Esophagus muscularis mucosa (tissue), 4 donors: ENCODE measurements around the gene NRCAM. TPM values are rescaled to one million over a fixed set of nuclear protein-coding genes. Genes with fewer than 3 reads are reported as not detected.

Experiments used
- DNase-seq: peaks from one replicate; pipeline ENCODE4 v3.0.0-alpha.2; 2017; ENCODE audit errors: extremely low spot score
- H3K27ac ChIP-seq, 4 donors: fragments of 200-600 bp; sonication (generic); replicated peaks in 1 of 4; 1 replicate in 3 of 4; 2 replicates in 1 of 4; pipeline ENCODE4 v1.5.1; 2016 to 2019; ENCODE audit warnings: mild to moderate bottlenecking in 1 of 4
- H3K27me3 ChIP-seq, 4 donors: fragments of 200-600 bp; sonication (generic); one replicate each; pipeline versions ENCODE4 v1.5.1 to v1.6.0; 2016 to 2019
- H3K36me3 ChIP-seq, 4 donors: fragments of 200-600 bp; sonication (generic); one replicate each; pipeline ENCODE4 v1.5.1; 2016 to 2019
- H3K4me1 ChIP-seq, 4 donors: fragments of 200-600 bp; sonication (generic); one replicate each; pipeline ENCODE4 v1.5.1; 2016 to 2019
- H3K4me3 ChIP-seq, 4 donors: fragments of 200-600 bp; sonication (generic); 1 replicate in 2 of 4; 2 replicates in 2 of 4; pipeline ENCODE4 v1.5.1; 2016 to 2019; ENCODE audit warnings: mild to moderate bottlenecking in 4 of 4, moderate library complexity in 1 of 4
- H3K9me3 ChIP-seq, 4 donors: fragments of 200-600 bp; sonication (generic); 1 replicate in 3 of 4; 2 replicates in 1 of 4; pipeline ENCODE4 v1.5.1; 2016 to 2019
- CTCF ChIP-seq, 3 experiments: fragments of 200-600 bp in 2 of 3; fragments of 450-650 bp in 1 of 3; sonication (generic) in 2 of 3; IDR thresholded peaks; one replicate each; pipeline ENCODE4 v1.5.1; 2017 to 2019; ENCODE audit warnings: antibody characterized with exemption in 3 of 3, mild to moderate bottlenecking in 2 of 3, moderate library complexity in 1 of 3
- EP300 ChIP-seq: sonication (generic); formaldehyde crosslinking; IDR thresholded peaks from one replicate; pipeline ENCODE4 v1.6.1; 2017; ENCODE audit warnings: antibody characterized with exemption
- POLR2A ChIP-seq: fragments of 450-650 bp; IDR thresholded peaks from one replicate; pipeline ENCODE4 v1.6.1; 2017; ENCODE audit warnings: antibody characterized with exemption, moderate library complexity, mild to moderate bottlenecking, low read depth
- POLR2AphosphoS5 ChIP-seq, 2 donors: sonication (generic); formaldehyde crosslinking; IDR thresholded peaks; one replicate each; pipeline ENCODE4 v1.6.1; 2017; ENCODE audit warnings: antibody characterized with exemption in 2 of 2
- WGBS: methylation state at CpG from one replicate; pipeline ENCODE4 v1.1.5; 2018; 5-methylcytosine and 5-hydroxymethylcytosine counted together
- intact Hi-C: fragments of 100-400 bp; cut with DNase I; formaldehyde crosslinking; loops from one replicate; pipeline ENCODE4 v1.15.1; 2023
- total RNA-seq, 4 donors: library from RNA; depleted of rRNA; stranded (reverse); fragments of >200 nt; gene quantifications; one replicate each; pipeline versions ENCODE4 v1.1.0 to v1.2.1, GENCODE V29; 2016

NRCAM gene
- total RNA-seq, 4 donors from 2014 or later: 2.9 to 5.2 (median 3.3) TPM

- no peaks in the 10 kb centered on the region for H3K36me3 ChIP-seq
- peaks cover 9 to 40% (median 32%) of the 10 kb centered on the region in 4 donors for H3K4me1 ChIP-seq
- 76% methylated on average over 1 of the region's 1 CpG for WGBS
- no peaks in the 10 kb centered on the region for H3K9me3 ChIP-seq
- H3K27me3 ChIP-seq: no peaks in the 10 kb centered on the region
- no peak overlapping the region for H3K4me3 ChIP-seq
- no peak for DNase-seq
- intact Hi-C loops: loop anchor here (5.0 kb wide), 1 partner anchor 92 kb away; no protein-coding TSS in a partner anchor
- H3K27ac ChIP-seq: no peak overlapping the region
- TF ChIP-seq EP300 (no peak), POLR2AphosphoS5 (IDR thresholded peaks at IDR 0.05) (no peak), POLR2A (no peak), CTCF (IDR thresholded peaks at IDR 0.05) (no peak)
These were observed 356.5 kb downstream of the NRCAM start for GRCh38 chr7:108099713-108100112.

- Histone ChIP-seq H3K27ac (no peak overlapping the region), H3K9me3 (no peaks in the 10 kb centered on the region), H3K4me1 (peaks cover 19 to 55% (median 43%) of the 10 kb centered on the region in 4 donors), H3K27me3 (no peaks in the 10 kb centered on the region), H3K4me3 (no peak overlapping the region), H3K36me3 (no peaks in the 10 kb centered on the region)
- 84% methylated on average over 7 of the region's 7 CpGs for WGBS
- intact Hi-C loops: loop anchor here (5.0 kb wide), 1 partner anchor 90 kb away; no protein-coding TSS in a partner anchor
- TF ChIP-seq CTCF (IDR thresholded peaks at IDR 0.05) (peak in 2 of 3 experiments; percentile 11 to 34), POLR2A (no peak), EP300 (no peak), POLR2AphosphoS5 (IDR thresholded peaks at IDR 0.05) (no peak)
- DNase-seq: no peak
These were observed 358.5 kb downstream of the NRCAM start for GRCh38 chr7:108097703-108098102.

Other genes starting within 250 kb of the NRCAM start
- gene PNPLA8, start 69.7 kb upstream of the NRCAM start, total RNA-seq: 10 to 100 TPM; 21.2 to 48.7 (median 32.6) TPM
- gene THAP5, start 113.3 kb upstream of the NRCAM start, total RNA-seq: 10 to 100 TPM; 23.1 to 27.7 (median 27.3) TPM
- 10 to 100 TPM; 17.9 to 41.9 (median 28.0) TPM for gene DNAJB9, start 113.4 kb upstream of the NRCAM start, total RNA-seq